ENCODE measurements around the gene POU2F2.

- no peak for TF ChIP-seq EZH2 (IDR thresholded peaks at IDR 0.05; ENCODE audit: insufficient read depth, poor library complexity, severe bottlenecking)
- no peak for TF ChIP-seq EZH2phosphoT487 (IDR thresholded peaks at IDR 0.05; ENCODE audit: insufficient read depth, low read depth)
These were observed 37.5 kb upstream of the POU2F2 start for GRCh38 chr19:42169486-42170413.
